Activated T-cell treated with anti-CD3 and anti-CD28 coated beads, Interleukin-2, amount 50 U/mL, for 4 hours (primary cell): Measurements from ENCODE around the gene OR51V1. TPM values are rescaled to one million over a fixed set of nuclear protein-coding genes. Genes with fewer than 3 reads are reported as not detected.
"Not testable (repeated sequence)": the region's sequence is repeated elsewhere in the genome, so short reads cannot be mapped to it uniquely, and the experiment has no call there.

Experiments used
- ATAC-seq, 2 donors: fragments of 200-7000 bp; cut with Tn5 transposase; one replicate each; pipeline ENCODE4 v1.10.0; 2021
- DNase-seq: peaks from one replicate; pipeline ENCODE4 v3.0.0-alpha.2; 2020
- H3K27me3 Mint-ChIP-seq: one replicate; pipeline ENCODE4 v1.8.0; 2021; ENCODE audit warnings: low read depth, mixed read lengths
- H3K36me3 Mint-ChIP-seq: one replicate; pipeline ENCODE4 v1.8.0; 2022; ENCODE audit warnings: mixed read lengths; ENCODE audit not compliant: insufficient read depth
- H3K4me1 Mint-ChIP-seq: one replicate; pipeline ENCODE4 v1.8.0; 2021; ENCODE audit warnings: low read depth, mixed read lengths
- H3K4me3 Mint-ChIP-seq: one replicate; pipeline ENCODE4 v1.8.0; 2021; ENCODE audit warnings: mild to moderate bottlenecking, moderate library complexity, mixed read lengths
- H3K9me3 Mint-ChIP-seq: one replicate; pipeline ENCODE4 v1.8.0; 2021; ENCODE audit warnings: mixed read lengths
- total RNA-seq, 3 donors: library from RNA; stranded (reverse); gene quantifications; one replicate each; pipeline ENCODE4 v1.2.1, GENCODE V29; 2021

Gene OR51V1
- total RNA-seq, 3 donors from 2014 or later = not detected

- no peak for DNase-seq
- H3K4me3 Mint-ChIP-seq = no peak overlapping the region
- ATAC-seq = no peak
- H3K27me3 Mint-ChIP-seq = no peaks in the 10 kb centered on the region
- no peaks in the 10 kb centered on the region for H3K36me3 Mint-ChIP-seq
- H3K9me3 Mint-ChIP-seq = peaks cover 5% of the 10 kb centered on the region
- no peaks in the 10 kb centered on the region for H3K4me1 Mint-ChIP-seq
These were observed 28.6 kb downstream of the OR51V1 start for GRCh38 chr11:5171856-5172255.

GRCh38 chr11:5165898-5166297 is 34.6 kb downstream of the OR51V1 start:
- ATAC-seq, DNase-seq, H3K4me1 Mint-ChIP-seq, H3K9me3 Mint-ChIP-seq, H3K36me3 Mint-ChIP-seq, H3K4me3 Mint-ChIP-seq, H3K27me3 Mint-ChIP-seq: not testable (repeated sequence)

GRCh38 chr11:5164807-5165206 is 35.7 kb downstream of the OR51V1 start:
- H3K4me1 Mint-ChIP-seq, ATAC-seq, H3K9me3 Mint-ChIP-seq, DNase-seq, H3K36me3 Mint-ChIP-seq, H3K4me3 Mint-ChIP-seq, H3K27me3 Mint-ChIP-seq: not testable (repeated sequence)

GRCh38 chr11:5161045-5161444 is 39.4 kb downstream of the OR51V1 start:
- H3K27me3 Mint-ChIP-seq, H3K4me3 Mint-ChIP-seq, DNase-seq, H3K4me1 Mint-ChIP-seq, H3K36me3 Mint-ChIP-seq, ATAC-seq, H3K9me3 Mint-ChIP-seq: not testable (repeated sequence)

GRCh38 chr11:5160217-5160616 is 40.3 kb downstream of the OR51V1 start:
- not testable (repeated sequence) for H3K27me3 Mint-ChIP-seq, H3K9me3 Mint-ChIP-seq, ATAC-seq, DNase-seq, H3K4me3 Mint-ChIP-seq, H3K36me3 Mint-ChIP-seq, H3K4me1 Mint-ChIP-seq

- no peak for ATAC-seq
- H3K9me3 Mint-ChIP-seq = no peaks in the 10 kb centered on the region
- no peak for DNase-seq
- no peak overlapping the region for H3K4me3 Mint-ChIP-seq
- no peaks in the 10 kb centered on the region for H3K36me3 Mint-ChIP-seq
- H3K27me3 Mint-ChIP-seq = peaks cover 5% of the 10 kb centered on the region
- no peaks in the 10 kb centered on the region for H3K4me1 Mint-ChIP-seq
These were observed 40.7 kb downstream of the OR51V1 start for GRCh38 chr11:5159806-5160205.

GRCh38 chr11:5154657-5155056 is 45.8 kb downstream of the OR51V1 start, which contains the start of gene OR52A1:
Gene OR52A1, minus strand, starts transcription at chr11:5154757. Its CDS starts 2,388 bp downstream, at chr11:5152369.
- ATAC-seq (no peak), DNase-seq (no peak)
- H3K9me3 Mint-ChIP-seq = no peaks in the 10 kb centered on the region
- H3K4me1 Mint-ChIP-seq = no peaks in the 10 kb centered on the region
- H3K27me3 Mint-ChIP-seq = no peaks in the 10 kb centered on the region
- H3K36me3 Mint-ChIP-seq = no peaks in the 10 kb centered on the region
- H3K4me3 Mint-ChIP-seq = no peak within 1 kb of the TSS

GRCh38 chr11:5153574-5154431 is 46.7 kb downstream of the OR51V1 start:
- DNase-seq (no peak), ATAC-seq (no peak)
- Mint-ChIP-seq H3K4me1 (no peaks in the 10 kb centered on the region), H3K9me3 (no peaks in the 10 kb centered on the region), H3K4me3 (no peak overlapping the region), H3K27me3 (no peaks in the 10 kb centered on the region), H3K36me3 (no peaks in the 10 kb centered on the region)

- H3K4me3 Mint-ChIP-seq = no peak overlapping the region
- H3K9me3 Mint-ChIP-seq = no peaks in the 10 kb centered on the region
- no peak for ATAC-seq
- DNase-seq = no peak
- H3K36me3 Mint-ChIP-seq = no peaks in the 10 kb centered on the region
- no peaks in the 10 kb centered on the region for H3K4me1 Mint-ChIP-seq
- no peaks in the 10 kb centered on the region for H3K27me3 Mint-ChIP-seq
These were observed 48.7 kb downstream of the OR51V1 start for GRCh38 chr11:5151713-5152153.

Other genes with a start within 250 kb of the OR51V1 start
- gene OR51A2, start 245.0 kb downstream of the OR51V1 start, total RNA-seq = not detected
- not detected for gene OR51L1, start 205.8 kb downstream of the OR51V1 start, total RNA-seq
- not detected for gene OR52J3, start 154.2 kb downstream of the OR51V1 start, total RNA-seq
- gene OR52E2, start 141.1 kb downstream of the OR51V1 start, total RNA-seq = not detected
- gene OR52E1, start 131.1 kb downstream of the OR51V1 start, total RNA-seq = not detected
- gene OR52A5, start 62.3 kb downstream of the OR51V1 start, total RNA-seq = not detected
- gene OR52A1, start 45.9 kb downstream of the OR51V1 start, total RNA-seq = not detected
- gene HBB, start 26.4 kb upstream of the OR51V1 start, total RNA-seq = not detected
- gene HBD, start 33.8 kb upstream of the OR51V1 start, total RNA-seq = under 1 TPM in 2 of 3 donors, not detected in 1; 0.46 to 0.51 TPM
- 1 to 10 TPM; 1.0 to 2.4 (median 1.5) TPM for gene HBG1, start 49.2 kb upstream of the OR51V1 start, total RNA-seq
- 1 to 10 TPM; 5.7 to 7.5 (median 5.8) TPM for gene HBG2, start 54.1 kb upstream of the OR51V1 start, total RNA-seq
- gene HBE1, start 69.3 kb upstream of the OR51V1 start, total RNA-seq = 1 to 10 TPM; 1.3 to 2.3 (median 2.0) TPM
- gene OR51B4, start 101.3 kb upstream of the OR51V1 start, total RNA-seq = not detected
- not detected for gene OR51B2, start 123.6 kb upstream of the OR51V1 start, total RNA-seq
- gene OR51B5, start 142.8 kb upstream of the OR51V1 start, total RNA-seq = not detected
- not detected for gene OR51B6, start 150.8 kb upstream of the OR51V1 start, total RNA-seq
- not detected for gene OR51M1, start 183.1 kb upstream of the OR51V1 start, total RNA-seq
- not detected for gene OR51Q1, start 221.4 kb upstream of the OR51V1 start, total RNA-seq
- not detected for gene OR51I1, start 240.8 kb upstream of the OR51V1 start, total RNA-seq
- not detected for gene OR51I2, start 248.6 kb upstream of the OR51V1 start, total RNA-seq